Thoracic aorta (tissue), 2 donors: ENCODE results near the gene ALPK1. TPM values are rescaled to one million over a fixed set of nuclear protein-coding genes. Genes with fewer than 3 reads are reported as not detected.

Experiments used
- ATAC-seq: fragments of 150-250 bp; one replicate; pipeline ENCODE4 v1.8.0; 2017; ENCODE audit warnings: low read depth; ENCODE audit not compliant: insufficient number of reproducible peaks, low FRiP score
- DNase-seq: peaks from one replicate; pipeline ENCODE4 v3.0.0-alpha.2; 2020; ENCODE audit warnings: low spot score
- H3K27ac ChIP-seq, 2 donors: fragments of 200-600 bp; sonication (generic); 1 replicate in 1 of 2; 2 replicates in 1 of 2; pipeline ENCODE4 v1.5.1; 2016; ENCODE audit warnings: mild to moderate bottlenecking in 2 of 2, moderate library complexity in 2 of 2
- H3K27me3 ChIP-seq: fragments of 200-600 bp; sonication (generic); replicated peaks from 2 replicates; pipeline ENCODE4 v1.6.0; 2016; ENCODE audit warnings: mild to moderate bottlenecking; ENCODE audit not compliant: insufficient read depth
- H3K36me3 ChIP-seq: fragments of 200-600 bp; sonication (generic); one replicate; pipeline ENCODE4 v1.5.1; 2016
- H3K4me1 ChIP-seq, 2 donors: fragments of 200-600 bp; sonication (generic); 1 replicate in 1 of 2; 2 replicates in 1 of 2; pipeline versions ENCODE4 v1.5.1 to v1.6.0; 2016; ENCODE audit warnings: low read depth in 2 of 2, mild to moderate bottlenecking in 1 of 2; ENCODE audit not compliant: control insufficient read depth in 1 of 2
- H3K4me3 ChIP-seq: fragments of 200-600 bp; sonication (generic); 2 replicates; pipeline ENCODE4 v1.5.1; 2016; ENCODE audit warnings: mild to moderate bottlenecking
- H3K9me3 ChIP-seq: fragments of 200-600 bp; sonication (generic); 2 replicates; pipeline ENCODE4 v1.5.1; 2016
- total RNA-seq, 2 donors: library from RNA; depleted of rRNA; stranded (reverse); fragments of >200 nt; gene quantifications; one replicate each; pipeline versions ENCODE4 v1.1.0 to v1.2.3, GENCODE V29; 2016
- TF ChIP-seq, protein P1 (sequence below): fragments of 200-600 bp; sonication (generic); IDR thresholded peaks from one replicate; pipeline ENCODE4 v1.5.1; 2019; ENCODE audit warnings: antibody characterized with exemption

Gene ALPK1
- total RNA-seq, 2 donors from 2014 or later = 20.0 to 63.4 TPM

DNA sequence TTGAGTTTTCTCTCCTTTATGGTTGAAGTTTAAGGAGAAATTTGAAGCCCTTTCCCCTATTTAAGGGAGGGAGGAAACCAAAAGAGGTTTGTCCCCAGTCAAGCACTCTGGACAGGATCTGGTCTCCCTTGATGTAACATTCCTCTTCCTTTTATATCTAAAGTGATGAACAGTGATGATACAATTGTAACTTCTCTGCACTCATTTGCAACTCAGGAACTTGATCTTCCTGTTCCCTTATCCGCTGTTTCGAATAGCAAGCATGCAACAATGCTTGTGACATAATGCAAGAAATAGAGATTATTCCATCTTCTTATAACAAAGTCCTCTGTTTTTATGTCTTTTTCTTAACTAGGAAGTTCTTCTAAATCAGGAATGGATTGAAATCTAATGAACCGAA, 18.3 kb downstream of the ALPK1 start:
- H3K27me3 ChIP-seq = no peaks in the 10 kb centered on the region
- no peak overlapping the region for H3K27ac ChIP-seq
- H3K36me3 ChIP-seq = no peaks in the 10 kb centered on the region
- ATAC-seq (no peak), DNase-seq (no peak)
- TF ChIP-seq, protein P1, sequence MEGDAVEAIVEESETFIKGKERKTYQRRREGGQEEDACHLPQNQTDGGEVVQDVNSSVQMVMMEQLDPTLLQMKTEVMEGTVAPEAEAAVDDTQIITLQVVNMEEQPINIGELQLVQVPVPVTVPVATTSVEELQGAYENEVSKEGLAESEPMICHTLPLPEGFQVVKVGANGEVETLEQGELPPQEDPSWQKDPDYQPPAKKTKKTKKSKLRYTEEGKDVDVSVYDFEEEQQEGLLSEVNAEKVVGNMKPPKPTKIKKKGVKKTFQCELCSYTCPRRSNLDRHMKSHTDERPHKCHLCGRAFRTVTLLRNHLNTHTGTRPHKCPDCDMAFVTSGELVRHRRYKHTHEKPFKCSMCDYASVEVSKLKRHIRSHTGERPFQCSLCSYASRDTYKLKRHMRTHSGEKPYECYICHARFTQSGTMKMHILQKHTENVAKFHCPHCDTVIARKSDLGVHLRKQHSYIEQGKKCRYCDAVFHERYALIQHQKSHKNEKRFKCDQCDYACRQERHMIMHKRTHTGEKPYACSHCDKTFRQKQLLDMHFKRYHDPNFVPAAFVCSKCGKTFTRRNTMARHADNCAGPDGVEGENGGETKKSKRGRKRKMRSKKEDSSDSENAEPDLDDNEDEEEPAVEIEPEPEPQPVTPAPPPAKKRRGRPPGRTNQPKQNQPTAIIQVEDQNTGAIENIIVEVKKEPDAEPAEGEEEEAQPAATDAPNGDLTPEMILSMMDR = no peak
- no peak overlapping the region for H3K4me3 ChIP-seq
- no peaks in the 10 kb centered on the region for H3K9me3 ChIP-seq
- H3K4me1 ChIP-seq = no peaks in the 10 kb centered on the region

DNA sequence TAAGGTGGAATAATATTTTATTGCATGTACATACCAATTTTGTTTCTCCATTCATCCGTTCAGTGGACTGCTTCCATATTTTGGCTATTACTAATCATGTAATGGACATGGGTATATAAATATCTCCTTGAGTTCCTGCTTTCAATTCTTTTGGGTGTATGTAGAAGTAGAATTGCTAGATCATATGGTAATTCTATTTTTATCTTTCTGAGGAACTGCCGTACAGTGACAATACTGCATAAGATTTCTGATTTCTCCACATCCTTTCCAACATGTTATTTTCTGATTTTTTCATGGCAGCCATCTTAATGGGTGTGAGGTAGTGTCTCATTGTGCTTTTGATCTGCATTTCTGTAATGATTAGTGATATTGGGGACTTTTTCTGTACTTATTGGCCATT, 19.2 kb downstream of the ALPK1 start:
- Histone ChIP-seq H3K27me3 (no peaks in the 10 kb centered on the region), H3K4me3 (no peak overlapping the region), H3K36me3 (no peaks in the 10 kb centered on the region), H3K27ac (no peak overlapping the region), H3K4me1 (no peaks in the 10 kb centered on the region), H3K9me3 (no peaks in the 10 kb centered on the region)
- TF ChIP-seq, protein P1 = no peak
- no peak for DNase-seq
- no peak for ATAC-seq

- Histone ChIP-seq H3K27ac (no peak overlapping the region), H3K27me3 (no peaks in the 10 kb centered on the region), H3K4me3 (no peak overlapping the region), H3K4me1 (no peaks in the 10 kb centered on the region), H3K9me3 (no peaks in the 10 kb centered on the region), H3K36me3 (no peaks in the 10 kb centered on the region)
- no peak for ATAC-seq
- TF ChIP-seq, protein P1 = no peak
- no peak for DNase-seq
These were observed 21.3 kb downstream of the ALPK1 start for GRCh38 chr4:112318239-112319142.

DNA sequence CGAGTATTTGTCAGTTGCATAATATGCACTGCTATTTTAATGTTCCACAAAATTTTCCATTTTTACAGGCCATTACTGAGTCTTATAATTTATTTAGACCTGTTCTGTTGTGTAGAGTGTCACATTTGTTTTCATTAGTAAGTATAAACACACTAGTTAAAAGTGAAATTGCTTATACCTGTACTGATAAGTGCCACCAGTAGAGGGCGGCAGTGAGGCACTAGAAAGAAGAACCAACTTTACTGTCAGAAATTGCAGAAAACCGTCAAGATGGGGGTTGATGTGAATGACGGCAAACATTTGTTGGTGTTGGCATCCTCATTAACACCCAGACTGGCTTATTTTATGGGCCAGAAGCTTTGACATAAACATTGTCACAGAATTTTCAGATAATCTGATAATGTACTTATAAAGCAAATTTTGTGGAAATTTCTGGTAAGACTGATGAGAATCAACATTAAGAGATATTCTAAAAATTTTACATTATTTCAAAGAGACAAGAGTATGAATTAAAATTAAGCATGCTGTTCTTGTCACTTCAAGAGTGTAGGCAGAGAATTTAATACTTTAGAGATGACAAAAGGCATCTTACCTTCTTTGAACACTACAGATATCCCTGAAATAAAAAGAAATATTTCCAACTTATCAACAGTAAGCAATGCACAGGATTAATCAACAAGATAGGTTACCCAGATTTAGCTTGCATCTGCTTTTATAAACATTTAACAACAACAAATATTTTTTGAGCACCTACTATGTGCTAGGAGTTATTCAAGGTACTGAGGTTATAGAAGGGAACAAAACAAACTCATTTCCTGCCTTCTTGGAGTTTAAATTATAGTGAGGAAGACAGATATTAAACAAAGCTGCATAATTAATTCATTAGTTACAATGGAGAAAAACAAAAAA, 24.9 kb downstream of the ALPK1 start:
- TF ChIP-seq, protein P1 = peak; percentile 84
- no peaks in the 10 kb centered on the region for H3K4me1 ChIP-seq
- peak; percentile 16 for DNase-seq
- no peaks in the 10 kb centered on the region for H3K9me3 ChIP-seq
- peak; percentile 42 for ATAC-seq
- peak overlapping the region; percentile 10 for H3K4me3 ChIP-seq
- no peak overlapping the region for H3K27ac ChIP-seq
- H3K36me3 ChIP-seq = no peaks in the 10 kb centered on the region
- no peaks in the 10 kb centered on the region for H3K27me3 ChIP-seq

DNA sequence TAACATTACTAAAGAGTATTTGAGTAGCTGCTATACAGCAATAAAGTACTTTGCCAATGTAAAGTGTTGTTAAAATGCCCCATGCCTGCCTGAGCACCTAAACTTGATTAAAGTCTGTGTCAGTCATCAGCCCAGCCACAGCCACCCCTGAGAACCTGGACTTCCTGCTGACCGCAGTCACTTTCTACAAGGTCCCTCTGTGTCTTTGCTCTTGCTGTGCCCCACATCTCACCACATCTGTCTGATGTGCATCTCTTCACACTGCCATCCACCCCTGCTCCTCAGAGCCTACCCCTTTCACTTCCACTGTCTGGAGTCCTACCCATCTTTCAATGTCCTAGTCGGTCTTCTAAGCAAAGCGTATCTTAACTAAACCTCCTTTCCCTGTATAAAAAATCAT, 25.7 kb downstream of the ALPK1 start:
- Histone ChIP-seq H3K27me3 (no peaks in the 10 kb centered on the region), H3K27ac (no peak overlapping the region), H3K4me3 (no peak overlapping the region), H3K36me3 (no peaks in the 10 kb centered on the region), H3K4me1 (no peaks in the 10 kb centered on the region), H3K9me3 (no peaks in the 10 kb centered on the region)
- TF ChIP-seq, protein P1 = no peak
- ATAC-seq (no peak), DNase-seq (no peak)
